H1 (cell line): ENCODE measurements around the gene C20orf96. TPM values are rescaled to one million over a fixed set of nuclear protein-coding genes. Genes with fewer than 3 reads are reported as not detected.

Experiments used
- CTCF ChIA-PET: fragments of 300-600 bp; sonication (Branson Sonifier 250); formaldehyde crosslinking; loops from one replicate; lab custom pipeline; 2021; ENCODE audit not compliant: partially characterized antibody; lab: Charles Lee
- POLR2A ChIA-PET: fragments of 300-600 bp; sonication (Branson Sonifier 250); formaldehyde crosslinking; loops from one replicate; lab custom pipeline; 2021; ENCODE audit warnings: inconsistent platforms; ENCODE audit not compliant: partially characterized antibody; lab: Charles Lee
- DNase-seq, 2 experiments: peaks; one replicate each; pipeline versions ENCODE4 v3.0.0 to v3.0.0-alpha.2; 2010 to 2022; ENCODE audit warnings: low spot score in 2 of 2, low read depth in 1 of 2, mixed read lengths in 1 of 2
- FAIRE-seq: peaks from 2 replicates; lab custom pipeline; 2011; peaks lifted over from hg19 to GRCh38; lab: Jason Lieb, UNC
- H2AFZ ChIP-seq: 2 replicates; pipeline ENCODE4 v1.8.1; 2012; ENCODE audit warnings: low read length, inconsistent platforms
- H2AK5ac ChIP-seq: 2 replicates; pipeline ENCODE4 v1.6.1; 2013; ENCODE audit warnings: low read depth, low read length
- H2BK120ac ChIP-seq: replicated peaks from 2 replicates; pipeline ENCODE3; 2013; ENCODE audit warnings: low read depth, low read length, inconsistent platforms
- H2BK12ac ChIP-seq: 2 replicates; pipeline ENCODE4 v1.6.1; 2013; ENCODE audit warnings: low read depth, low read length
- H2BK15ac ChIP-seq: 2 replicates; pipeline ENCODE4 v1.6.1; 2013; ENCODE audit warnings: low read length
- H2BK20ac ChIP-seq: 2 replicates; pipeline ENCODE4 v1.6.1; 2013; ENCODE audit warnings: low read length
- H2BK5ac ChIP-seq: 2 replicates; pipeline ENCODE4 v1.6.1; 2013; ENCODE audit warnings: low read depth, low read length
- H3K14ac ChIP-seq: 2 replicates; pipeline ENCODE4 v1.6.1; 2013; ENCODE audit warnings: inconsistent platforms; ENCODE audit not compliant: insufficient read length
- H3K18ac ChIP-seq: 2 replicates; pipeline ENCODE4 v1.6.1; 2013; ENCODE audit warnings: low read length; ENCODE audit errors: extremely low read depth
- H3K23ac ChIP-seq: 2 replicates; pipeline ENCODE4 v1.6.1; 2013; ENCODE audit warnings: inconsistent platforms; ENCODE audit not compliant: insufficient read length
- H3K23me2 ChIP-seq: 2 replicates; pipeline ENCODE4 v1.6.1; 2013; ENCODE audit warnings: low read depth, low read length
- H3K27ac ChIP-seq: 2 replicates; pipeline ENCODE4 v1.6.1; 2011; ENCODE audit warnings: low read depth, low read length, inconsistent platforms
- H3K27me3 ChIP-seq, 4 experiments: replicated peaks in 1 of 4; 1 replicate in 1 of 4; 2 replicates in 3 of 4; pipeline versions ENCODE4 v1.6.1 to v1.8.1; 2011 to 2013; ENCODE audit warnings: low read length in 3 of 4, mild to moderate bottlenecking in 3 of 4, inconsistent platforms in 2 of 4, mixed read lengths in 2 of 4, moderate library complexity in 1 of 4; ENCODE audit not compliant: control insufficient read depth in 3 of 4, insufficient read depth in 3 of 4; ENCODE audit errors: extremely low read depth in 1 of 4
- H3K36me3 ChIP-seq, 4 experiments: 2 replicates each; pipeline versions ENCODE4 v1.6.1 to v1.8.1; 2011 to 2013; ENCODE audit warnings: mild to moderate bottlenecking in 4 of 4, low read length in 3 of 4, moderate library complexity in 2 of 4, control low read depth in 1 of 4, inconsistent platforms in 1 of 4; ENCODE audit not compliant: insufficient read depth in 4 of 4, control insufficient read depth in 2 of 4
- H3K4ac ChIP-seq: replicated peaks from 2 replicates; pipeline ENCODE3; 2013; ENCODE audit warnings: low read length, low read depth, mixed read lengths, inconsistent platforms; ENCODE audit not compliant: insufficient read length
- H3K4me1 ChIP-seq, 4 experiments: replicated peaks in 1 of 4; 1 replicate in 1 of 4; 2 replicates in 3 of 4; pipeline versions ENCODE4 v1.6.1 to v1.8.1; 2011 to 2013; ENCODE audit warnings: low read length in 3 of 4, inconsistent platforms in 2 of 4, mixed read lengths in 1 of 4; ENCODE audit not compliant: insufficient read depth in 4 of 4, control insufficient read depth in 3 of 4
- H3K4me2 ChIP-seq, 2 experiments: 2 replicates each; pipeline versions ENCODE4 v1.6.1 to v1.8.1; 2011 to 2013; ENCODE audit warnings: low read depth in 2 of 2, low read length in 2 of 2, control low read depth in 1 of 2, inconsistent platforms in 1 of 2, mild to moderate bottlenecking in 1 of 2; ENCODE audit not compliant: insufficient read depth in 1 of 2
- H3K4me3 ChIP-seq, 4 experiments: fragments of 200-600, 300-600 bp in 1 of 4; sonication (generic), shearing (Covaris generic), sonication (Bioruptor Twin) in 1 of 4; 2 replicates each; pipeline versions ENCODE4 v1.5.1 to v1.8.1; 2011 to 2016; ENCODE audit warnings: low read length in 4 of 4, low read depth in 3 of 4, control low read depth in 2 of 4, inconsistent platforms in 2 of 4, mild to moderate bottlenecking in 2 of 4, mixed read lengths in 1 of 4, moderate library complexity in 1 of 4; ENCODE audit not compliant: insufficient read depth in 2 of 4; ENCODE audit errors: extremely low read depth in 1 of 4
- H3K56ac ChIP-seq: replicated peaks from 2 replicates; pipeline ENCODE3; 2013; ENCODE audit warnings: low read depth, mild to moderate bottlenecking, mixed read lengths, low read length, inconsistent platforms; ENCODE audit not compliant: insufficient read length
- H3K79me1 ChIP-seq: 2 replicates; pipeline ENCODE4 v1.6.1; 2013; ENCODE audit warnings: low read depth, low read length, control low read depth
- H3K79me2 ChIP-seq, 2 experiments: 2 replicates each; pipeline versions ENCODE4 v1.6.1 to v1.8.1; 2012 to 2013; ENCODE audit warnings: low read length in 2 of 2, mild to moderate bottlenecking in 2 of 2, inconsistent platforms in 1 of 2; ENCODE audit not compliant: insufficient read depth in 2 of 2, control insufficient read depth in 1 of 2
- H3K9ac ChIP-seq, 4 experiments: replicated peaks in 1 of 4; 1 replicate in 1 of 4; 2 replicates in 3 of 4; pipeline versions ENCODE4 v1.6.1 to v1.8.1; 2011 to 2013; ENCODE audit warnings: low read depth in 3 of 4, low read length in 3 of 4, control low read depth in 2 of 4, mild to moderate bottlenecking in 2 of 4, moderate library complexity in 2 of 4, inconsistent platforms in 1 of 4; ENCODE audit errors: extremely low read depth in 1 of 4
- H3K9me3 ChIP-seq, 2 experiments: 2 replicates each; pipeline versions ENCODE4 v1.6.1 to v1.8.1; 2012 to 2013; ENCODE audit warnings: mild to moderate bottlenecking in 2 of 2, moderate library complexity in 2 of 2, control low read depth in 1 of 2, inconsistent platforms in 1 of 2, low read depth in 1 of 2, low read length in 1 of 2, mixed read lengths in 1 of 2; ENCODE audit not compliant: insufficient read depth in 2 of 2
- H4K20me1 ChIP-seq, 2 experiments: replicated peaks in 1 of 2; 2 replicates each; pipeline versions ENCODE3 to v1.8.1; 2011 to 2013; ENCODE audit warnings: inconsistent platforms in 2 of 2, low read length in 2 of 2, mild to moderate bottlenecking in 1 of 2; ENCODE audit not compliant: insufficient read depth in 2 of 2, control insufficient read depth in 1 of 2
- H4K5ac ChIP-seq: 2 replicates; pipeline ENCODE4 v1.6.1; 2013; ENCODE audit warnings: low read length, low read depth, mixed read lengths, inconsistent platforms; ENCODE audit not compliant: insufficient read length
- H4K8ac ChIP-seq: 2 replicates; pipeline ENCODE4 v1.8.0; 2013; ENCODE audit warnings: mild to moderate bottlenecking, moderate library complexity, low read length, inconsistent platforms; ENCODE audit not compliant: insufficient read depth; ENCODE audit errors: extremely low read depth
- H4K91ac ChIP-seq: replicated peaks from 2 replicates; pipeline ENCODE3; 2013; ENCODE audit warnings: low read length, mixed read lengths, inconsistent platforms; ENCODE audit not compliant: insufficient read length
- ATF2 ChIP-seq: IDR thresholded peaks from 2 replicates; pipeline ENCODE4 v1.6.1; 2012; ENCODE audit warnings: low read length, inconsistent platforms
- CEBPB ChIP-seq: IDR thresholded peaks from 2 replicates; pipeline ENCODE4 v1.6.1; 2012; ENCODE audit warnings: low read depth, low read length
- CHD1 ChIP-seq: IDR thresholded peaks from 2 replicates; pipeline ENCODE4 v1.6.1; 2012; ENCODE audit warnings: low read depth, low read length, improper control_type of control experiment
- E2F6 ChIP-seq: IDR thresholded peaks from 2 replicates; pipeline ENCODE4 v1.6.1; 2012; ENCODE audit warnings: inconsistent platforms
- GABPA ChIP-seq: IDR thresholded peaks from 2 replicates; pipeline ENCODE4 v1.6.1; 2011; ENCODE audit warnings: mild to moderate bottlenecking, low read length, moderate library complexity, borderline replicate concordance; ENCODE audit not compliant: insufficient read depth
- JUND ChIP-seq: IDR thresholded peaks from 2 replicates; pipeline ENCODE4 v1.6.1; 2011; ENCODE audit warnings: mild to moderate bottlenecking, improper control_type of control experiment, low read length
- RFX5 ChIP-seq: IDR thresholded peaks from 2 replicates; pipeline ENCODE4 v1.6.1; 2011; ENCODE audit warnings: low read depth, low read length, improper control_type of control experiment, borderline replicate concordance
- TCF12 ChIP-seq: IDR thresholded peaks from 2 replicates; pipeline ENCODE4 v1.6.1; 2011; ENCODE audit warnings: low read depth, mild to moderate bottlenecking, low read length
- TEAD4 ChIP-seq: IDR thresholded peaks from 2 replicates; pipeline ENCODE4 v1.6.1; 2012; ENCODE audit warnings: low read depth, low read length, inconsistent platforms, mixed read lengths
- WGBS, 2 experiments: shearing (Covaris generic) in 1 of 2; methylation state at CpG; one replicate each; pipeline versions ENCODE4 v1.1.6 to v1.1.7; 2013 to 2015; ENCODE audit warnings: low lambda C conversion rate in 2 of 2, mixed read lengths in 2 of 2, inconsistent platforms in 1 of 2, low coverage in 1 of 2, missing lambda C conversion rate in 1 of 2; ENCODE audit not compliant: insufficient replicate concordance in 2 of 2, insufficient coverage in 1 of 2, insufficient read length in 1 of 2; ENCODE audit errors: extremely low coverage in 1 of 2, missing lambda C conversion rate in 1 of 2; 5-methylcytosine and 5-hydroxymethylcytosine counted together
- polyA plus RNA-seq, 7 experiments: library from polyadenylated mRNA; depleted of rRNA in 3 of 7; stranded (reverse) in 5 of 7; unstranded in 2 of 7; fragments of >200 nt in 5 of 7; fragments of 200-250 nt in 2 of 7; gene quantifications; 1 replicate in 5 of 7; 2 replicates in 1 of 7; 4 replicates in 1 of 7; pipeline versions ENCODE4 v1.2.1 to v1.2.3, GENCODE V29; 2011 to 2013; ENCODE audit warnings: missing spikeins in 2 of 7, mixed read lengths in 2 of 7
- total RNA-seq: library from RNA; stranded (reverse); fragmentation: NEBNext Ultra II Directional; extraction: Animal tissue kit (Norgen Biotek cat#: 25700); gene quantifications from 2 replicates; pipeline ENCODE4 v1.2.1, GENCODE V29; 2021

The C20orf96 gene
- total and polyA plus RNA-seq, 2 of the 8 experiments (the other 6 are each of a cell fraction or from before 2014, with no cell fraction given): 19.2 to 21.0 TPM

- no peak overlapping the region for H4K8ac ChIP-seq
Measured at GRCh38 chr20:275791-276190, 14.8 kb downstream of the C20orf96 start.

More at GRCh38 chr20:275791-276190, 14.8 kb downstream of the C20orf96 start:
- no peak overlapping the region for H3K23ac ChIP-seq
- H2BK20ac ChIP-seq: no peak overlapping the region
- no peak overlapping the region for H2BK5ac ChIP-seq
- H3K56ac ChIP-seq: no peak overlapping the region
- ChIA-PET CTCF (interaction anchor here (2.5 kb wide), 1 partner anchor 55 kb away, joined by 12 read pairs; no protein-coding TSS in a partner anchor), POLR2A (interaction anchor here (0.9 kb wide), 1 partner anchor 55 kb away, joined by 3 read pairs; no protein-coding TSS in a partner anchor)
- no peak overlapping the region for H2BK12ac ChIP-seq
- no peak overlapping the region for H4K5ac ChIP-seq
- no peak overlapping the region for H3K9ac ChIP-seq
- H3K18ac ChIP-seq: no peak overlapping the region
- no peak overlapping the region for H4K91ac ChIP-seq
- H3K9me3 ChIP-seq: no peaks in the 10 kb centered on the region
- H3K4me2 ChIP-seq: no peak overlapping the region
- peaks cover 2 to 8% of the 10 kb centered on the region in 2 experiments for H4K20me1 ChIP-seq
- FAIRE-seq (no peak), DNase-seq (no peak)
- TF ChIP-seq E2F6: no peak
- TF ChIP-seq CHD1: no peak
- TF ChIP-seq ATF2: no peak
- no peak for TF ChIP-seq CEBPB
- TF ChIP-seq RFX5: no peak
- TF ChIP-seq GABPA: no peak
- no peak for TF ChIP-seq TEAD4
- TF ChIP-seq JUND: no peak
- no peak for TF ChIP-seq TCF12
- no peak overlapping the region for H3K14ac ChIP-seq
- H3K27me3 ChIP-seq: 0 out of 7 replicates have a peak, but pooled peaks cover 0 to 2% (median 0%) of the 10 kb centered on the region in 4 experiments
- H3K36me3 ChIP-seq: peaks cover 8 to 21% (median 13%) of the 10 kb centered on the region in 4 experiments; a peak in 7 of 8 replicates
- peaks cover 0 to 4% (median 4%) of the 10 kb centered on the region in 4 experiments; a peak in 4 of 7 replicates for H3K4me1 ChIP-seq
- H3K79me1 ChIP-seq: no peaks in the 10 kb centered on the region; the same call in 1 of the 2 replicates
- H3K79me2 ChIP-seq: no peaks in the 10 kb centered on the region
- H3K23me2 ChIP-seq: no peaks in the 10 kb centered on the region; the same call in 1 of the 2 replicates
- no peak overlapping the region for H3K4ac ChIP-seq
- H2BK120ac ChIP-seq: no peak overlapping the region
- H3K27ac ChIP-seq: no peak overlapping the region
- no peak overlapping the region for H3K4me3 ChIP-seq
- 93% methylated on average over 7 of the region's 7 CpGs; no CpG with 5 or more reads in 1 of the 2 experiments for WGBS, 2 experiments
- no peak overlapping the region for H2BK15ac ChIP-seq
- H2AFZ ChIP-seq: no peak overlapping the region
- H2AK5ac ChIP-seq: no peak overlapping the region
